PC-3 (cell line): Measurements from ENCODE around the gene NPTXR. TPM values are rescaled to one million over a fixed set of nuclear protein-coding genes. Genes with fewer than 3 reads are reported as not detected.

Experiments used
- ATAC-seq: fragments of 200-7000 bp; cut with Tn5 transposase; 2 replicates; pipeline ENCODE4 v1.9.1; 2020; ENCODE audit warnings: mild to moderate bottlenecking, moderate library complexity
- BruUV-seq: library from RNA; stranded (reverse); fragments of 400-500 nt; replicated peaks from 2 replicates; lab custom pipeline; 2021; lab: Mats Ljungman, UMichigan
- CTCF ChIA-PET: fragments of 300-600 bp; sonication (Branson Sonifier 250); formaldehyde crosslinking; loops from one replicate; lab custom pipeline; 2022; ENCODE audit warnings: antibody characterized with exemption; lab: Charles Lee
- POLR2A ChIA-PET: fragments of 300-600 bp; sonication (Branson Sonifier 250); formaldehyde crosslinking; loops from one replicate; lab custom pipeline; 2022; ENCODE audit warnings: antibody characterized with exemption; ENCODE audit not compliant: unreplicated experiment; lab: Charles Lee
- DNase-seq: peaks from one replicate; pipeline ENCODE4 v3.0.0-alpha.2; 2015
- H2AFZ ChIP-seq: fragments of 300-600 bp; sonication (generic); 2 replicates; pipeline ENCODE4 v1.6.0; 2016; ENCODE audit warnings: antibody characterized with exemption, low read length
- H3F3A ChIP-seq: fragments of 300-600 bp; sonication (generic); one replicate; pipeline ENCODE4 v1.6.0; 2017; ENCODE audit warnings: antibody characterized with exemption, low read length, control low read depth, mild to moderate bottlenecking; ENCODE audit not compliant: unreplicated experiment
- H3K27ac ChIP-seq: fragments of 300-600 bp; sonication (generic); 2 replicates; pipeline ENCODE4 v1.5.1; 2016; ENCODE audit warnings: mild to moderate bottlenecking, low read length
- H3K27me3 ChIP-seq: fragments of 300-600 bp; sonication (generic); 2 replicates; pipeline ENCODE4 v1.6.1; 2016; ENCODE audit warnings: low read length, mixed read lengths
- H3K36me3 ChIP-seq: fragments of 300-600 bp; sonication (generic); 2 replicates; pipeline ENCODE4 v1.6.1; 2016; ENCODE audit warnings: low read depth, mixed run types, low read length, mixed read lengths
- H3K4me1 ChIP-seq: fragments of 300-600 bp; sonication (generic); 2 replicates; pipeline ENCODE4 v1.5.1; 2016; ENCODE audit warnings: low read length; ENCODE audit not compliant: insufficient read depth
- H3K4me2 ChIP-seq: fragments of 300-600 bp; sonication (generic); 2 replicates; pipeline ENCODE4 v1.6.0; 2016; ENCODE audit warnings: low read length
- H3K4me3 ChIP-seq: fragments of 300-600 bp; sonication (generic); 2 replicates; pipeline ENCODE4 v1.5.1; 2016; ENCODE audit warnings: mild to moderate bottlenecking, low read length, mixed read lengths
- H3K79me2 ChIP-seq: fragments of 300-600 bp; sonication (generic); 2 replicates; pipeline ENCODE4 v1.6.1; 2017; ENCODE audit warnings: low read length, mixed read lengths
- H3K9ac ChIP-seq: fragments of 300-600 bp; sonication (generic); 2 replicates; pipeline ENCODE4 v1.6.0; 2016; ENCODE audit warnings: mild to moderate bottlenecking, low read length
- H3K9me2 ChIP-seq: fragments of 300-600 bp; sonication (generic); replicated peaks from 2 replicates; pipeline ENCODE4 v1.6.1; 2016; ENCODE audit warnings: mixed run types, low read length, mixed read lengths
- H3K9me3 ChIP-seq: fragments of 300-600 bp; sonication (generic); 2 replicates; pipeline ENCODE4 v1.6.1; 2016; ENCODE audit warnings: low read length, mixed read lengths
- H4K20me1 ChIP-seq: fragments of 300-600 bp; sonication (generic); 2 replicates; pipeline ENCODE4 v1.6.1; 2016; ENCODE audit warnings: low read length, mixed read lengths
- EZH2 ChIP-seq: fragments of 300-600 bp; sonication (generic); IDR thresholded peaks from one replicate; pipeline ENCODE4 v1.6.1; 2017; ENCODE audit warnings: antibody characterized with exemption, mild to moderate bottlenecking, low read length; ENCODE audit not compliant: unreplicated experiment
- EZH2phosphoT487 ChIP-seq: fragments of 300-600 bp; sonication (generic); IDR thresholded peaks from 2 replicates; pipeline ENCODE4 v1.6.1; 2018; ENCODE audit warnings: mild to moderate bottlenecking, antibody characterized with exemption, low read length, borderline replicate concordance
- intact Hi-C: fragments of 100-400 bp; cut with micrococcal nuclease; formaldehyde crosslinking; loops from 2 replicates; pipeline ENCODE4 v1.9.0; 2023
- total RNA-seq: library from RNA; depleted of rRNA; stranded (reverse); fragments of >200 nt; gene quantifications from 2 replicates; pipeline ENCODE4 v1.2.3, GENCODE V29; 2014
- TF ChIP-seq, protein P1 (sequence below): fragments of 300-600 bp; sonication (generic); conservative IDR thresholded peaks from 2 replicates; pipeline ENCODE4 v1.5.1; 2017; ENCODE audit warnings: antibody characterized with exemption, low read depth, mild to moderate bottlenecking, low read length

Gene NPTXR
- total RNA-seq, 1 experiment from 2014 or later = 2.8 TPM

DNA sequence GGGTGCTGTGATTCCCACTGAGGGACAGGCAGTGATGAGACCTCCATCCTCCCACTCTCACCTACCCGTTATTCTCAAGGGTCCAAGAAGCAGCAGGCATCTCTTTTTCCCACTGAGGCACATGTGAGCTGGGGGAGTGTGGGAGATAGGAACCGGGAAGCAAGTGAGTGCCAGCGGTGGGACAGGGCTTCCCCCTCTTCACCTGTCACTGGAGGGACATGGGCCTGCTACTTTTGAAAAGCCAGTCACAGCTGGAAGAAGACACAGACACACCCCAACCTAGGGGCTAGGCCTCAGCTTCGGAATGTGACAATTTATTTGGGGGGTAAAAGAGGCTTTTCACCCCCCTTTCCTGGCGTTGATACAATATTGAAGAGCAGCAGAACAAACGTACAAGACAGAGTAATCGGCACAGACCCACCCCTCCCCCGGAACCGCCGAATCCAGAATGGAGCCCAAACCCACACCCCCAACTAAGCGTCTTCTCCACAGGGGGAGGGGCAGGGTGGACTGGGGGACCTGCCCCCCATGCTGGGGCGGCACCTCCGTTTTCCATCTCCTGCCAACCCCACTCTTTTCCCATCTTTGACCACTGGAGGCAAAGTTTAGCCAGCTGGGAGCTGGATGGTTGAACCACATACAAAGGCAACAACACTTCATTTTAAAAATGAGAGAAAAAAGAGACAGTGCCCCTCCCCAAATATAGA, 17.5 kb upstream of the NPTXR start:
- CTCF ChIA-PET = no interaction called here
- ATAC-seq = peak; percentile 19; the same call in 1 of the 2 replicates

DNA sequence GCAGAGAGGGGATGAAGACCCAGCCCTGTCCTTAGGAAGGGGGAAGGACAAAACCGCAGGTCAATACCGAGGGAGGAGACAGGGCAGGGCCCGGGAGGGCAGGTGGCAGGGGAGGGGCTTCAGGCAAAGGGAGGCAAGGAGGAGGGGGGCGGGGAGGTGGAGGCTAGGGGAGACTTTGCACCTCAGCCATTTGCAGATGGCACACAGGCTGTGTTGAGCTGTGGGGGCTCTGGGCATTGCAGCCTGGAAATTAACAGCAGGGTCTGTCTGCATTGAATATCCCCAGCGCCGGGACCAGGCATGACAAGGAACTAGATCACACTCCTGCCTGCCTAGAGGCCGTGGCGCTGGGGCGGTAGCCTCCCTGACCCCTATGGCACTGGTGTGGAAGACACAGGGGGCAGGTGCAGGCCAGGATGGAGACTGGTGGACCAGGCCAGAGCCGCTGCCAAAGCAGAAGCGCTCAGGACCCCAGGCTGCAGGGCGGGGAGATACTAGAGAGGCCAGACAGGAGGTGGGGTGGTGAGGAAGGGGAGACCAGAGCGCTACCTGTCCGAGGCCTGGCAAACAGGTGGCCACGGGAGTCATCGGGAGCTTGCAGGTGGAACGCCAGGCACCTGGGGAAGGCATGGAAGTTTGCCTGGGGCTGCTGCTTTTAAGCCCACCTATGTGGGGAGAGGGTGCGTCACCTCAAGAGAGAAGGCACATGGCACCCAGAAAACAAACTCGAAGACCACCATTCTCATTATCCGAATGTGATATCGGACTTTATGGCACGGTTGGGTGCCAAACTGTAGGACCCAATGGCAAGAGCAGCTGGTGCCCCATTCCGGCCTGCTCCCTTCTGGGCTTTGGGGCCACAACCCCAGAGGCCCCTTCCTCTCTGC, 16.7 kb upstream of the NPTXR start:
- BruUV-seq = no TSS peak
- no peaks in the 10 kb centered on the region for H3K9me3 ChIP-seq
- no peak overlapping the region for H3K4me2 ChIP-seq
- H3K9me2 ChIP-seq = no peaks in the 10 kb centered on the region
- no peaks in the 10 kb centered on the region for H3F3A ChIP-seq
- no peaks in the 10 kb centered on the region for H3K27me3 ChIP-seq
- no peak overlapping the region for H3K9ac ChIP-seq
- no peak for TF ChIP-seq EZH2
- TF ChIP-seq EZH2phosphoT487 = no peak
- TF ChIP-seq, protein P1, sequence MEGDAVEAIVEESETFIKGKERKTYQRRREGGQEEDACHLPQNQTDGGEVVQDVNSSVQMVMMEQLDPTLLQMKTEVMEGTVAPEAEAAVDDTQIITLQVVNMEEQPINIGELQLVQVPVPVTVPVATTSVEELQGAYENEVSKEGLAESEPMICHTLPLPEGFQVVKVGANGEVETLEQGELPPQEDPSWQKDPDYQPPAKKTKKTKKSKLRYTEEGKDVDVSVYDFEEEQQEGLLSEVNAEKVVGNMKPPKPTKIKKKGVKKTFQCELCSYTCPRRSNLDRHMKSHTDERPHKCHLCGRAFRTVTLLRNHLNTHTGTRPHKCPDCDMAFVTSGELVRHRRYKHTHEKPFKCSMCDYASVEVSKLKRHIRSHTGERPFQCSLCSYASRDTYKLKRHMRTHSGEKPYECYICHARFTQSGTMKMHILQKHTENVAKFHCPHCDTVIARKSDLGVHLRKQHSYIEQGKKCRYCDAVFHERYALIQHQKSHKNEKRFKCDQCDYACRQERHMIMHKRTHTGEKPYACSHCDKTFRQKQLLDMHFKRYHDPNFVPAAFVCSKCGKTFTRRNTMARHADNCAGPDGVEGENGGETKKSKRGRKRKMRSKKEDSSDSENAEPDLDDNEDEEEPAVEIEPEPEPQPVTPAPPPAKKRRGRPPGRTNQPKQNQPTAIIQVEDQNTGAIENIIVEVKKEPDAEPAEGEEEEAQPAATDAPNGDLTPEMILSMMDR = no peak
- H4K20me1 ChIP-seq = no peaks in the 10 kb centered on the region
- no peaks in the 10 kb centered on the region for H3K79me2 ChIP-seq
- no peak overlapping the region for H3K27ac ChIP-seq
- H3K36me3 ChIP-seq = no peaks in the 10 kb centered on the region
- intact Hi-C loops = no loop called here
- CTCF ChIA-PET = no interaction called here
- POLR2A ChIA-PET = no interaction called here
- no peak overlapping the region for H2AFZ ChIP-seq
- no peak for DNase-seq
- peak; percentile 20 for ATAC-seq
- H3K4me3 ChIP-seq = no peak overlapping the region
- H3K4me1 ChIP-seq = no peaks in the 10 kb centered on the region

More for the DNA sequence above, 17.5 kb upstream of the NPTXR start:
- Histone ChIP-seq H3K4me3 (no peak overlapping the region), H3K4me2 (no peak overlapping the region), H3K27me3 (no peaks in the 10 kb centered on the region), H3K36me3 (no peaks in the 10 kb centered on the region), H3K9ac (no peak overlapping the region), H3K79me2 (no peaks in the 10 kb centered on the region), H3K27ac (no peak overlapping the region), H2AFZ (no peak overlapping the region), H3K9me3 (no peaks in the 10 kb centered on the region), H3K9me2 (no peaks in the 10 kb centered on the region), H4K20me1 (no peaks in the 10 kb centered on the region), H3F3A (no peaks in the 10 kb centered on the region), H3K4me1 (no peaks in the 10 kb centered on the region)
- TF ChIP-seq, protein P1 = 0 out of 2 replicates have a peak, but pooled peaks have one; percentile 8
- no peak for TF ChIP-seq EZH2
- POLR2A ChIA-PET = no interaction called here
- no peak for DNase-seq
- BruUV-seq = no TSS peak
- intact Hi-C loops = no loop called here
